Suprapubic skin (tissue), 4 donors: ENCODE measurements around the gene IGFBP6. TPM values are rescaled to one million over a fixed set of nuclear protein-coding genes. Genes with fewer than 3 reads are reported as not detected.
A peak's percentile ranks its signal among the peaks of the same experiment; 100 is the strongest.

ENCODE experiments used
- DNase-seq, 2 donors: peaks; one replicate each; pipeline ENCODE4 v3.0.0-alpha.2; 2019; ENCODE audit warnings: low spot score in 2 of 2
- H3K27ac ChIP-seq: fragments of 200-600 bp; sonication (generic); one replicate; pipeline ENCODE4 v1.5.1; 2019
- H3K27me3 ChIP-seq: fragments of 200-600 bp; sonication (generic); one replicate; pipeline ENCODE4 v1.5.1; 2019
- H3K36me3 ChIP-seq: fragments of 200-600 bp; sonication (generic); one replicate; pipeline ENCODE4 v1.5.1; 2019
- H3K4me1 ChIP-seq: fragments of 200-600 bp; sonication (generic); one replicate; pipeline ENCODE4 v1.5.1; 2019
- H3K4me3 ChIP-seq: fragments of 200-600 bp; sonication (generic); one replicate; pipeline ENCODE4 v1.5.1; 2019; ENCODE audit warnings: mild to moderate bottlenecking
- H3K9me3 ChIP-seq: fragments of 200-600 bp; sonication (generic); one replicate; pipeline ENCODE4 v1.5.1; 2019
- CTCF ChIP-seq, 2 donors: fragments of 200-600 bp in 1 of 2; fragments of 450-650 bp in 1 of 2; sonication (generic) in 1 of 2; IDR thresholded peaks; one replicate each; pipeline ENCODE4 v1.5.1; 2016 to 2019; ENCODE audit warnings: antibody characterized with exemption in 2 of 2, mild to moderate bottlenecking in 1 of 2, moderate library complexity in 1 of 2
- EP300 ChIP-seq: sonication (generic); formaldehyde crosslinking; IDR thresholded peaks from one replicate; pipeline ENCODE4 v1.6.1; 2017; ENCODE audit warnings: antibody characterized with exemption
- POLR2A ChIP-seq, 2 donors: fragments of 450-650 bp; IDR thresholded peaks; one replicate each; pipeline ENCODE4 v1.6.1; 2017; ENCODE audit warnings: antibody characterized with exemption in 2 of 2, mild to moderate bottlenecking in 2 of 2, moderate library complexity in 2 of 2
- POLR2AphosphoS5 ChIP-seq, 3 donors: sonication (generic); formaldehyde crosslinking; IDR thresholded peaks; one replicate each; pipeline ENCODE4 v1.6.1; 2017; ENCODE audit warnings: antibody characterized with exemption in 3 of 3
- WGBS: methylation state at CpG from one replicate; pipeline ENCODE4 v1.1.5; 2018; 5-methylcytosine and 5-hydroxymethylcytosine counted together
- total RNA-seq, 4 donors: library from RNA; depleted of rRNA; stranded (reverse); fragments of >200 nt; gene quantifications; one replicate each; pipeline ENCODE4 v1.1.0, GENCODE V29; 2016

IGFBP6 gene
- total RNA-seq, 4 donors from 2014 or later = 19.2 to 97.0 (median 59.6) TPM

DNA sequence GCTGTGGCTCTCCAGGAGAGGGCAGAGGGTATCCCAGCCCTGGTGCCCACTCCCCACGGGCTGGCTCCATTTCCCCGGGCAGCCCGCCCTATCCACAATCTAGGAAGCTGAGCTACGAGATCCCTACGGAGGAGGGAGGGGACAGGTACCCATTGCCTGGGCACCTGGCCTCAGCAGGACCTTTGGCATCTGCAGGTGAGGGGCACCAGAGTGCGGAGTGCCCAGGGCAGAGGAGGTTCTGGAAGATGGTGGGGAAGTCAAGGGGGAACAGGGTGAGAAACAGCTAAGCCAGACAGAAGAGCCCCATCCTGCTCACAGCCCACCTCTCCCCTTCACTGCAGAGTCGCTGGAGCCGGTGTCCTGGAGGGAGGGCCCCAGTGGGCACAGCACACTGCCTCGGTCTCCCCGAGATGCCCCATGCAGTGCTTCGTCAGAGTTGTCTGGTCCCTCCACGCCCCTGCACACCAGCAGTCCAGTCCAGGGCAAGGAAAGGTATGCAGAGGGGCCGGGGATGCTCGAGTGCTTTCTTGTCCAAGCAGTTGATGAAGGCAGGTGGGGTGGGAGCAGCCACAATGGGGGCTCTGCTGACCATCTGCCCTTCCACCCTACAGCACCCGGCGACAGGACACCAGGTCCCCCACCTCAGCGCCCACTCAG is 37.3 kb upstream of the IGFBP6 start:
- Histone ChIP-seq H3K36me3 (peaks cover 90% of the 10 kb centered on the region), H3K27ac (peak overlapping the region; percentile 18), H3K4me3 (no peak overlapping the region), H3K9me3 (no peaks in the 10 kb centered on the region), H3K27me3 (no peaks in the 10 kb centered on the region), H3K4me1 (peaks cover 68% of the 10 kb centered on the region)
- no peak for TF ChIP-seq POLR2AphosphoS5 (IDR thresholded peaks at IDR 0.05)
- no peak for TF ChIP-seq POLR2A (IDR thresholded peaks at IDR 0.05)
- no peak for TF ChIP-seq CTCF (IDR thresholded peaks at IDR 0.05)
- no peak for TF ChIP-seq EP300
- 83% methylated on average over 17 of the region's 17 CpGs for WGBS
- DNase-seq = peak in 1 of 2 donors; percentile 76

DNA sequence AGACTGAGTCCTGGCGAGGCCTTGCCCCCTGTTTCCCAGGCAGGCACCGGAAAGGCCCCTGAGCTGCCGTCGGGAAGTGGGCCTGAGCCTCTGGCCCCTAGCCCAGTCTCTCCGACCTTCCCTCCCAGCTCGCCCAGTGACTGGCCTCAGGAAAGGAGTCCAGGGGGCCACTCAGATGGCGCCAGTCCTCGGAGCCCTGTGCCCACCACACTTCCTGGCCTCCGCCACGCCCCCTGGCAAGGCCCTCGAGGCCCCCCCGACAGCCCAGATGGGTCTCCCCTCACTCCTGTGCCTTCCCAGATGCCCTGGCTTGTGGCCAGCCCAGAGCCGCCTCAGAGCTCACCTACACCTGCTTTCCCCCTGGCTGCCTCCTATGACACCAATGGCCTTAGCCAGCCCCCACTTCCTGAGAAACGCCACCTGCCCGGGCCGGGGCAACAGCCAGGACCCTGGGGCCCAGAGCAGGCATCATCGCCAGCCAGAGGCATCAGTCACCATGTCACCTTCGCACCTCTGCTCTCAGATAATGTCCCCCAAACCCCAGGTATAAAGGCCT is 36.7 kb upstream of the IGFBP6 start:
- peak overlapping the region; percentile 9 for H3K27ac ChIP-seq
- peaks cover 89% of the 10 kb centered on the region for H3K36me3 ChIP-seq
- no peak overlapping the region for H3K4me3 ChIP-seq
- peak in 1 of 2 donors; percentile 81 for DNase-seq
- peaks cover 65% of the 10 kb centered on the region for H3K4me1 ChIP-seq
- WGBS = 48% methylated on average over 15 of the region's 18 CpGs
- no peaks in the 10 kb centered on the region for H3K27me3 ChIP-seq
- TF ChIP-seq POLR2AphosphoS5 (IDR thresholded peaks at IDR 0.05) = no peak
- H3K9me3 ChIP-seq = no peaks in the 10 kb centered on the region

- no peak overlapping the region for H3K27ac ChIP-seq
- H3K9me3 ChIP-seq = no peaks in the 10 kb centered on the region
- peak in 1 of 2 donors; percentile 78 for DNase-seq
- WGBS = 67% methylated on average over 1 of the region's 5 CpGs
- TF ChIP-seq EP300 (no peak), CTCF (IDR thresholded peaks at IDR 0.05) (no peak), POLR2AphosphoS5 (IDR thresholded peaks at IDR 0.05) (no peak), POLR2A (IDR thresholded peaks at IDR 0.05) (no peak)
- no peaks in the 10 kb centered on the region for H3K27me3 ChIP-seq
- H3K4me1 ChIP-seq = peaks cover 69% of the 10 kb centered on the region
- peaks cover 88% of the 10 kb centered on the region for H3K36me3 ChIP-seq
- H3K4me3 ChIP-seq = no peak overlapping the region
These were observed 36.0 kb upstream of the IGFBP6 start for GRCh38 chr12:53061404-53062010.

- peak; percentile 55 to 78 for DNase-seq
- TF ChIP-seq CTCF (IDR thresholded peaks at IDR 0.05) (no peak), POLR2AphosphoS5 (IDR thresholded peaks at IDR 0.05) (no peak), POLR2A (IDR thresholded peaks at IDR 0.05) (no peak), EP300 (no peak)
- peak overlapping the region; percentile 8 for H3K27ac ChIP-seq
- H3K36me3 ChIP-seq = peaks cover 85% of the 10 kb centered on the region
- 63% methylated on average over 16 of the region's 20 CpGs for WGBS
- no peak overlapping the region for H3K4me3 ChIP-seq
- no peaks in the 10 kb centered on the region for H3K27me3 ChIP-seq
- H3K4me1 ChIP-seq = peaks cover 69% of the 10 kb centered on the region
- no peaks in the 10 kb centered on the region for H3K9me3 ChIP-seq
These were observed 35.2 kb upstream of the IGFBP6 start for GRCh38 chr12:53062011-53062961.

- DNase-seq = peak in 1 of 2 donors; percentile 60
- Histone ChIP-seq H3K9me3 (no peaks in the 10 kb centered on the region), H3K27me3 (no peaks in the 10 kb centered on the region), H3K36me3 (peaks cover 85% of the 10 kb centered on the region), H3K4me1 (peaks cover 72% of the 10 kb centered on the region), H3K27ac (peak overlapping the region; percentile 45), H3K4me3 (no peak overlapping the region)
- WGBS = 91% methylated on average over 10 of the region's 14 CpGs
- TF ChIP-seq CTCF (IDR thresholded peaks at IDR 0.05) (no peak), POLR2AphosphoS5 (IDR thresholded peaks at IDR 0.05) (no peak), EP300 (no peak), POLR2A (IDR thresholded peaks at IDR 0.05) (no peak)
These were observed 34.3 kb upstream of the IGFBP6 start for GRCh38 chr12:53062977-53063707.
